Keratinocyte (primary cell): ENCODE results near the gene ANKFN1.

Experiments used
- CTCF ChIP-seq, 3 experiments: IDR thresholded peaks in 1 of 3; conservative IDR thresholded peaks in 1 of 3; optimal IDR thresholded peaks in 1 of 3; 2 replicates in 2 of 3; 3 replicates in 1 of 3; pipeline versions ENCODE3 to v1.5.1; 2011; ENCODE audit warnings: low read length in 3 of 3, mild to moderate bottlenecking in 3 of 3, moderate library complexity in 2 of 3, control low read depth in 1 of 3, inconsistent platforms in 1 of 3; ENCODE audit not compliant: insufficient read depth in 2 of 3; ENCODE audit errors: extremely low read depth in 1 of 3
- EZH2 ChIP-seq: IDR thresholded peaks from one replicate; pipeline ENCODE4 v1.6.1; 2012; ENCODE audit warnings: inconsistent platforms, mild to moderate bottlenecking, low read length, moderate library complexity

GRCh38 chr17:56434610-56435009, 281.3 kb downstream of the ANKFN1 start:
- TF ChIP-seq CTCF (optimal IDR thresholded peaks at IDR 0.05 in 1 of 3, IDR thresholded peaks at IDR 0.05 in 1 of 3, conservative IDR thresholded peaks at IDR 0.05 in 1 of 3; ENCODE audit: extremely low read depth in 1 of 3, insufficient read depth in 2 of 3, low read length in 3 of 3): no peak
- no peak for TF ChIP-seq EZH2
